HEK293T (cell line): ENCODE data around the gene CILP2.

Experiments used
- BHLHE40 ChIP-seq: fragments of 450-650 bp; IDR thresholded peaks from 2 replicates; pipeline ENCODE4 v1.6.1; 2016; ENCODE audit warnings: mild to moderate bottlenecking, moderate library complexity, borderline replicate concordance
- FOXK2 ChIP-seq: fragments of 450-650 bp; IDR thresholded peaks from 2 replicates; pipeline ENCODE4 v1.6.1; 2016; ENCODE audit warnings: mild to moderate bottlenecking
- L3MBTL2 ChIP-seq: fragments of 450-650 bp; conservative IDR thresholded peaks from 2 replicates; pipeline ENCODE4 v1.6.1; 2016; ENCODE audit warnings: mild to moderate bottlenecking
- NFRKB ChIP-seq: fragments of 450-650 bp; IDR thresholded peaks from 2 replicates; pipeline ENCODE4 v1.6.1; 2016; ENCODE audit warnings: mild to moderate bottlenecking, moderate library complexity
- SUZ12 ChIP-seq: fragments of 450-650 bp; IDR thresholded peaks from 2 replicates; pipeline ENCODE4 v1.6.1; 2016; ENCODE audit warnings: mild to moderate bottlenecking
- TARDBP ChIP-seq: fragments of 450-650 bp; IDR thresholded peaks from 2 replicates; pipeline ENCODE4 v1.6.1; 2016
- ZNF384 ChIP-seq: fragments of 450-650 bp; IDR thresholded peaks from 2 replicates; pipeline ENCODE4 v1.6.1; 2016

DNA sequence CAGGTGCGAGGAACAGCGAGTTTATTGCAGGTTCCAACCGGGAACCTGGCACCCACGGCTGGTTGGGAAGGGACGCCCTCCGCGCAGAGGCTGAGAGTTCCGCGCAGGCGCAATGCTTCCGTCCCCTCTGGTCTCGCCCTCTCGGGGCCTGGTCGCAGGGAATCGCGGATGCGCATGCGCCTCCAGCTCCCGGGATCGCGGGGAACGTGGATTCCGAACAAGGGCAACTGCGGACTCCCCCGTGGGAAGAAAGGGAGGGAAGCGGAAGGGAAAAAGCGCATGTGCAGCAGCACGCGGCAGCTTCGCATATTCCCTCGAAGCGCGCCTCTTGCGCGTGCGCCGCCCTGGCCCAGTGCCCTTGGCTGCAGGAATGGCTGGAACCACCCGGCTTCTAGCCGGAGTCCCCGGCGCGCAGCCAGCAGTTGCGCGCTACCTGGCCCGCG, 23.8 kb upstream of the CILP2 start:
- TF ChIP-seq SUZ12 (no peak), ZNF384 (no peak), BHLHE40 (no peak), TARDBP (no peak), FOXK2 (no peak), NFRKB (no peak), L3MBTL2 (no peak)
